Vagina (tissue), 2 donors: Measurements from ENCODE around the gene ZNF562.

Experiments
- POLR2A ChIP-seq, 2 donors: fragments of 450-650 bp; IDR thresholded peaks; one replicate each; pipeline ENCODE4 v1.6.1; 2017; ENCODE audit warnings: antibody characterized with exemption in 2 of 2, mild to moderate bottlenecking in 2 of 2, moderate library complexity in 2 of 2
- POLR2AphosphoS5 ChIP-seq, 2 donors: sonication (generic); formaldehyde crosslinking; IDR thresholded peaks; one replicate each; pipeline ENCODE4 v1.9.0; 2017; ENCODE audit warnings: antibody characterized with exemption in 2 of 2, mild to moderate bottlenecking in 2 of 2, low read depth in 1 of 2; ENCODE audit not compliant: insufficient read depth in 1 of 2
- TF ChIP-seq, protein P1 (sequence below), 3 experiments: fragments of 450-650 bp in 2 of 3; fragments of 200-600 bp in 1 of 3; sonication (generic) in 1 of 3; IDR thresholded peaks; one replicate each; pipeline ENCODE4 v1.5.1; 2017 to 2019; ENCODE audit warnings: antibody characterized with exemption in 3 of 3, mild to moderate bottlenecking in 2 of 3, moderate library complexity in 2 of 3

DNA sequence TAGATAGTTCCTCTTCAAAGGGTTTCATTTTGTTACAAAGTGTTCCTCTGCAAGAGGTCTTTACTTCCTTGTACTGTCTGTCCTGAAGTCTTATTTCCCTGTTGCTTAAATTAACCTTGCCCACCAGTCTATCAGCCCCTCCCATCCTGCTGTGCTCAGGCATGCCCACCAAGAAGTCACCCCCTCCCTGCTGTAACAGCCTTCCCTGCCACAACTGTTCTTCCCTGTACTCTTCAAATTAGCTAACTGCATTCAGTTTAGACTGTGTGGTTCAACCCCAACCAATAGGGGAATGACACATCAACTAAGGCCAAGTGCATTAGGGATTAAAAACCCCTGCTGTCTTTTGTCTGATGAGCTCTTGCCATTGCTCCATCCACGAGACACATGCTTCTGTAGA, 34.4 kb upstream of the ZNF562 start:
- TF ChIP-seq, protein P1, sequence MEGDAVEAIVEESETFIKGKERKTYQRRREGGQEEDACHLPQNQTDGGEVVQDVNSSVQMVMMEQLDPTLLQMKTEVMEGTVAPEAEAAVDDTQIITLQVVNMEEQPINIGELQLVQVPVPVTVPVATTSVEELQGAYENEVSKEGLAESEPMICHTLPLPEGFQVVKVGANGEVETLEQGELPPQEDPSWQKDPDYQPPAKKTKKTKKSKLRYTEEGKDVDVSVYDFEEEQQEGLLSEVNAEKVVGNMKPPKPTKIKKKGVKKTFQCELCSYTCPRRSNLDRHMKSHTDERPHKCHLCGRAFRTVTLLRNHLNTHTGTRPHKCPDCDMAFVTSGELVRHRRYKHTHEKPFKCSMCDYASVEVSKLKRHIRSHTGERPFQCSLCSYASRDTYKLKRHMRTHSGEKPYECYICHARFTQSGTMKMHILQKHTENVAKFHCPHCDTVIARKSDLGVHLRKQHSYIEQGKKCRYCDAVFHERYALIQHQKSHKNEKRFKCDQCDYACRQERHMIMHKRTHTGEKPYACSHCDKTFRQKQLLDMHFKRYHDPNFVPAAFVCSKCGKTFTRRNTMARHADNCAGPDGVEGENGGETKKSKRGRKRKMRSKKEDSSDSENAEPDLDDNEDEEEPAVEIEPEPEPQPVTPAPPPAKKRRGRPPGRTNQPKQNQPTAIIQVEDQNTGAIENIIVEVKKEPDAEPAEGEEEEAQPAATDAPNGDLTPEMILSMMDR (IDR thresholded peaks at IDR 0.05) = no peak
- TF ChIP-seq POLR2AphosphoS5 (IDR thresholded peaks at IDR 0.05; ENCODE audit: insufficient read depth in 1 of 2, low read depth in 1 of 2) (no peak), POLR2A (IDR thresholded peaks at IDR 0.05) (no peak)
